Liver (tissue), 3 donors: ENCODE results near the gene ANKRD42.

ENCODE experiments used
- CTCF ChIP-seq: fragments of 150-350 bp; IDR thresholded peaks from 2 replicates; pipeline ENCODE4 v1.5.1; 2017; ENCODE audit warnings: improper control_type of control experiment, low read depth, low read length; ENCODE audit not compliant: missing input control
- RAD21 ChIP-seq, 2 donors: IDR thresholded peaks; 2 replicates each; pipeline ENCODE4 v1.6.1; 2016; ENCODE audit warnings: antibody characterized with exemption in 2 of 2, mild to moderate bottlenecking in 2 of 2
- SP1 ChIP-seq: IDR thresholded peaks from 2 replicates; pipeline ENCODE4 v1.6.1; 2018; ENCODE audit warnings: antibody characterized with exemption, mild to moderate bottlenecking
- TAF1 ChIP-seq: conservative IDR thresholded peaks from 2 replicates; pipeline ENCODE4 v1.6.1; 2016; ENCODE audit warnings: antibody characterized with exemption, mild to moderate bottlenecking
- YY1 ChIP-seq: IDR thresholded peaks from 2 replicates; pipeline ENCODE4 v1.6.1; 2016; ENCODE audit warnings: antibody characterized with exemption, mild to moderate bottlenecking
- TF ChIP-seq, protein P1 (sequence below): IDR thresholded peaks from 2 replicates; pipeline ENCODE4 v1.6.1; 2016; ENCODE audit warnings: antibody characterized with exemption
- TF ChIP-seq, protein P2 (sequence below): IDR thresholded peaks from 2 replicates; pipeline ENCODE4 v1.6.1; 2016; ENCODE audit warnings: antibody characterized with exemption, mild to moderate bottlenecking
- donor health status: healthy.
- donor health status: healthy.

GRCh38 chr11:83192606-83193245 is 786 bp upstream of the ANKRD42 start:
- TF ChIP-seq TAF1: no peak
- TF ChIP-seq CTCF: no peak
- TF ChIP-seq, protein P1, sequence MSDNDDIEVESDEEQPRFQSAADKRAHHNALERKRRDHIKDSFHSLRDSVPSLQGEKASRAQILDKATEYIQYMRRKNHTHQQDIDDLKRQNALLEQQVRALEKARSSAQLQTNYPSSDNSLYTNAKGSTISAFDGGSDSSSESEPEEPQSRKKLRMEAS: no peak
- TF ChIP-seq RAD21 (IDR thresholded peaks at IDR 0.05): no peak
- no peak for TF ChIP-seq YY1
- TF ChIP-seq, protein P2, sequence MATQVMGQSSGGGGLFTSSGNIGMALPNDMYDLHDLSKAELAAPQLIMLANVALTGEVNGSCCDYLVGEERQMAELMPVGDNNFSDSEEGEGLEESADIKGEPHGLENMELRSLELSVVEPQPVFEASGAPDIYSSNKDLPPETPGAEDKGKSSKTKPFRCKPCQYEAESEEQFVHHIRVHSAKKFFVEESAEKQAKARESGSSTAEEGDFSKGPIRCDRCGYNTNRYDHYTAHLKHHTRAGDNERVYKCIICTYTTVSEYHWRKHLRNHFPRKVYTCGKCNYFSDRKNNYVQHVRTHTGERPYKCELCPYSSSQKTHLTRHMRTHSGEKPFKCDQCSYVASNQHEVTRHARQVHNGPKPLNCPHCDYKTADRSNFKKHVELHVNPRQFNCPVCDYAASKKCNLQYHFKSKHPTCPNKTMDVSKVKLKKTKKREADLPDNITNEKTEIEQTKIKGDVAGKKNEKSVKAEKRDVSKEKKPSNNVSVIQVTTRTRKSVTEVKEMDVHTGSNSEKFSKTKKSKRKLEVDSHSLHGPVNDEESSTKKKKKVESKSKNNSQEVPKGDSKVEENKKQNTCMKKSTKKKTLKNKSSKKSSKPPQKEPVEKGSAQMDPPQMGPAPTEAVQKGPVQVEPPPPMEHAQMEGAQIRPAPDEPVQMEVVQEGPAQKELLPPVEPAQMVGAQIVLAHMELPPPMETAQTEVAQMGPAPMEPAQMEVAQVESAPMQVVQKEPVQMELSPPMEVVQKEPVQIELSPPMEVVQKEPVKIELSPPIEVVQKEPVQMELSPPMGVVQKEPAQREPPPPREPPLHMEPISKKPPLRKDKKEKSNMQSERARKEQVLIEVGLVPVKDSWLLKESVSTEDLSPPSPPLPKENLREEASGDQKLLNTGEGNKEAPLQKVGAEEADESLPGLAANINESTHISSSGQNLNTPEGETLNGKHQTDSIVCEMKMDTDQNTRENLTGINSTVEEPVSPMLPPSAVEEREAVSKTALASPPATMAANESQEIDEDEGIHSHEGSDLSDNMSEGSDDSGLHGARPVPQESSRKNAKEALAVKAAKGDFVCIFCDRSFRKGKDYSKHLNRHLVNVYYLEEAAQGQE: no peak
- TF ChIP-seq SP1: no peak
